LNCAP (cell line): ENCODE results near the gene AGPAT1.

Experiments
- TF ChIP-seq, protein P1 (sequence below): fragments of 450-650 bp; IDR thresholded peaks from 2 replicates; pipeline ENCODE4 v1.5.1; 2017; ENCODE audit warnings: mild to moderate bottlenecking

AGPAT1 gene

DNA sequence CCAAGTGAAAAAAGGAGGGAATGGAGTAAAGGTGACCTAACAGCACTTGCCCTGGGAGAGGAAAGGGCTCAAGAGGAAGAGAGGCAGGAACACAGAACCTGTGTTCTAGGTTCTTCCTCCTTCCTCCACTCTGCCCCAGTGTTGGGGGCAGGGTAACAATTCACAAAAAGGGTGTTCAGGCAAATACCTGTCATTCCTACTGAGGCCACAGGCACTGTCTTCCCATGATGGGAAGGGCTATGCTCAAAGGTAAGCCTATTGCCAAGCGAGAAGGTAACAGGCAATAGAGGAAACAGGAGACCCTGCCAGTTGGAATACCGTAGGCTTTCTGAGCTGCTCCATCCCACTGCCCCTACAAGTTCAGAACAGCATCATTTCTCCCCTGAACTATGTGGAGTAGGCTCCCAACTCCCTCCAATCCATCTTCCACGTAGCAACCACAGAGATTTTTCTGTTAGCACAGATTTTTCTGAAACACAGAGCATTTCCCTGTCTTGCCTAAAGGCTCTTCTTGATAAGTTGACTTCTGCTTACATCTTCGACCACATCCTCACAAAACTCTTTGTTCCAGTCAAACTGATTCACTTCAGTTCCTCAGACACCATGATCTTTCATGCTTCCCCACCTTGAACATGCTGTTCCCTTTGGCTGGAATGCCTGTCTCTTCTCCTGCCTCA, 2.7 kb downstream of the AGPAT1 start:
- TF ChIP-seq, protein P1, sequence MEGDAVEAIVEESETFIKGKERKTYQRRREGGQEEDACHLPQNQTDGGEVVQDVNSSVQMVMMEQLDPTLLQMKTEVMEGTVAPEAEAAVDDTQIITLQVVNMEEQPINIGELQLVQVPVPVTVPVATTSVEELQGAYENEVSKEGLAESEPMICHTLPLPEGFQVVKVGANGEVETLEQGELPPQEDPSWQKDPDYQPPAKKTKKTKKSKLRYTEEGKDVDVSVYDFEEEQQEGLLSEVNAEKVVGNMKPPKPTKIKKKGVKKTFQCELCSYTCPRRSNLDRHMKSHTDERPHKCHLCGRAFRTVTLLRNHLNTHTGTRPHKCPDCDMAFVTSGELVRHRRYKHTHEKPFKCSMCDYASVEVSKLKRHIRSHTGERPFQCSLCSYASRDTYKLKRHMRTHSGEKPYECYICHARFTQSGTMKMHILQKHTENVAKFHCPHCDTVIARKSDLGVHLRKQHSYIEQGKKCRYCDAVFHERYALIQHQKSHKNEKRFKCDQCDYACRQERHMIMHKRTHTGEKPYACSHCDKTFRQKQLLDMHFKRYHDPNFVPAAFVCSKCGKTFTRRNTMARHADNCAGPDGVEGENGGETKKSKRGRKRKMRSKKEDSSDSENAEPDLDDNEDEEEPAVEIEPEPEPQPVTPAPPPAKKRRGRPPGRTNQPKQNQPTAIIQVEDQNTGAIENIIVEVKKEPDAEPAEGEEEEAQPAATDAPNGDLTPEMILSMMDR, result no peak

DNA sequence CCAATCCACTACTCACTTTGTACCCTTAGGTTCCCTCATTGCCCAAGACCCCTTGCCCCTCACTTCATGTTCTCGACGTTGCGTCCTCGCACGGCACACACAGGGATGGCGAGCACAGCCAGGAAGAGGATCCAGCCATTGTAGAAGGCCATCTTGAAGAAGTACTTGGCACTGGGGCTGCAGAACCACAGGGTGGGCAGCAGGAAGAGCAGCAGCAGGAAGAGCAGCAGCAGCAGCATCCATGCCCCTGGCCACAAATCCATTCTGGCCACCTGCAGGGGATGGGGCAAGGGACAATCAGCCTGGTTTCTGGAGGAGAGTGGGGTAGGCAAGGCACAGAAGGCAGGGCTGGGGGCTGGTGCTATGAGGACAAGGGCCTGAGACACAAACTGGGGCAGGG, 4.7 kb downstream of the AGPAT1 start:
- TF ChIP-seq, protein P1, result no peak

DNA sequence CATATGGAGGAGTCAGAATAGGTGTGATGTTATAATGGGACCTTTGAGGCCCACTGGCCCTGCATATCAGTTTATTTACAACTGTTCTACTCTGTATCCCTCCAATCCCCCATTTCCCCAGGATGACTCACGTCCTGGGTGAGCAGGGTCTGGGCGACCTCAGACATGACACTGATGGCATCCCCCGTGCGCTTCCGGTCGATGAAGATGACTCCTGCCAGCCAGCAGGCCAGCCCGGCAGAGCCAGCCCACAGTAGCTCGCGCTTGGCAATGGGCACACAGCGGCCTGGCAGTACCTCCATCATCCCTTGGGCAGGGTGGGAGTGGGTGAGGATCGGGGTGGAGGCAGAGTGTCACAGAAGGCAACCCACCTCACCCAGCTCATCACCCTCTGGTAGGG, 5.6 kb downstream of the AGPAT1 start:
- TF ChIP-seq, protein P1, result no peak

DNA sequence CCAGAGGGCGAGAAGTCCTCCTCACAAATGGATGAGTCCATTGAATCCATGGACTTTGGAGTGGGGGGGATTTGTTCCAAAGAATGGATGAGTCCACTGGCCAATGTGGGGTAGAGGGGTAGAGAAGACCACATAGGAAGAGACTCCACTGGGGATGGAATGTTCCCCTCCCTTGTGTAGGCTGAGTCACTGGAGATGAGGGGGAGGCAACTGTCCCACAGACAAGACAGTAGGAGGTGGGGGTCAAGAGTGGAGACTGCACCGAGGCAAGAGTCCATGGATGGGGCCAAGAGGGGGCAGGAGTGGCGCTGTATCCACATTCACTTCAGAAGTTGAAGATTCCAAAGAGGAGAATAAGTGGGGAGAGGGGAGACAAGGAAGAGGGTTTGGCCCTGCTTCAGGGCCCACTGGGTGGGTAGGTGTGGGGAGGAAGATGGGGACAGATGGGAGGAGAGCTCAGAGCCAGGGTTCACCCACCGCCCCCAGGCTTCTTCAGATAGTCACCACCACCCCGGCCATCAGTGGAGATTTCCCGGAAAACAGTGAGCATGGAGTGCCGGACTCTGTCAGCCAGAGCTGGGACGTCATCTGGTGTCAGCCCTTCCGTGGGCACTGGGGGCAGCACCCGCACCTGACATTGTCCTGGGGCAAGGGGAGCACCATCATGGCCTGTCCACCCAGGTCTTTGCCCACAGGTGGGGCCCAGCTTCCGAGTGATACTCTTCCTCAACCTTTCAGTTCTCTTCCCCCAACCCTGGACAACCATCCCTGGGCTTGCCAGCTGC, 6.9 kb downstream of the AGPAT1 start:
- TF ChIP-seq, protein P1, result no peak

DNA sequence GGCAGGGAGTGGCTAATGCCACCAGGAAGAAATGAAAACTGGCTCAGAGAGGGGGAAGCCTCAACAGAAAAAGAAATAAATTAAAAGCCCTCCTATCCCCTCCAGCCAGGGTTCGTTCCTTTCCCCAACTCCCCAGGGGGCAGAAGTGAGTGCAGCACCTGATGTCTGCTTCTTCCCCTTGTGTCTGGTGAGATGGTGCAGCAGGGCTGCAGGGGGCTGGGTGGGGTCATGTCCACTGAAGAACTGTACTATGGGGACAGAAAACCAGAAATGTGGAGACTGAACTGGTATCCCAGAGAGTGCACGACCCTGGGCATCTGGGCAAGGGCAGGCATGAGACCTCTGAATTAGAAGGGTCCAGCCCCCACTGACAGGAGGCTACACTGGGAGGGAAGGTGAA, 7.5 kb downstream of the AGPAT1 start:
- TF ChIP-seq, protein P1, result no peak

DNA sequence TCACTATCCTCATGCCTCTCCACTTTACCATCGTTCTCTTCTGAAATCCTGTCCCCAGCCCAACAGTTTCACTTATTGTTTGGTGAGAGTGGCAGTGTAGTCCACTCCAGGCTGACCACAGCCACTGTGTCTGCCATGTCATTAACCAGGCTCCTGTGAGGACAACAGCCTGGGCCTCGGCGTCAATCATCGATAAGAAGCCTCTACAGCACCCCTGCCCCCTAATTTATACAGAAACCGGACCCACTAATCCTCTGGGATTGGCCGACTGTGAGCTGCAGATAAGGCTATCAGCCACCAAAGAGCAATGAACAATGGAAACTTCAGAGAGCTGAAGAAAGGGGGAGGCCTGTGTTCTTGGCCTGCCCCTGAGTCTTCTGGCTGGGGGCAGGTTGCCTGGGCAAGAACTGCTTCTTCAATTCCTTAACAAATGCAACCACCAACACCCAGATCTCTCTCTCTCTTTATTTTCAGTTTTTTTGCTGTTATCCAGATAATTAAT, 8.1 kb downstream of the AGPAT1 start:
- TF ChIP-seq, protein P1, result no peak

DNA sequence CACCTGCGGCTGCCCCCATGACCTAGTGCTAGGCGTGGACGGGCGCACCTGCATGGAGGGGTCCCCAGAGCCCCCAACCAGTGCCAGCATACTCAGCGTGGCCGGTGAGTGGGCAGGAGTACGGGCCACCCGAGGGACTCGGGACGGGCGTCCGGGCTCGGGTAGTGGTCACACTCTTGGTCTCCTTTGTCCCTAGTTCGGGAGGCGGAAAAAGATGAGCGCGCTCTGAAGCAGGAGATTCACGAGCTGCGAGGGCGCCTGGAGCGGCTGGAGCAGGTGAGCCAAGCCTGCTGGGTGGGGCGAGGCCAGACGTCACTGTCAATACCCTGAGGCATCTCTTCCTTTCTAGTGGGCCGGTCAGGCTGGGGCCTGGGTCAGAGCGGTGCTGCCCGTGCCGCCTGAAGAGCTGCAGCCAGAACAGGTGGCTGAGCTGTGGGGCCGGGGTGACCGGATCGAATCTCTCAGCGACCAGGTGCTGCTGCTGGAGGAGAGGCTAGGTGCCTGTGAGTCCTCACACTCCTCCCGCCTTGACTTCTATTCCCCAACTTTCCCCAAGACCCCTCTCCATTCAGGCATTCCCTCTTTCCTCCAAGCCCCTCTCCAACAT, 8.6 kb downstream of the AGPAT1 start:
- TF ChIP-seq, protein P1, result no peak
